Measurements from ENCODE around the gene CCDC122. TPM values are rescaled to one million over a fixed set of nuclear protein-coding genes. Genes with fewer than 3 reads are reported as not detected.

Gene CCDC122
- total and polyA plus RNA-seq, 2 experiments from 2014 or later, result 4.1 to 7.6 TPM

GRCh38 chr13:43787997-43788396 lies 91.5 kb downstream of the CCDC122 start:
- H3K4me2 ChIP-seq (ENCODE audit: unreplicated experiment), result peak overlapping the region; percentile 68
- no peaks in the 10 kb centered on the region for H4K20me1 ChIP-seq (ENCODE audit: insufficient read depth)
- TF ChIP-seq EZH2 (IDR thresholded peaks at IDR 0.05; ENCODE audit: insufficient read depth, poor library complexity, severe bottlenecking) (no peak), EZH2phosphoT487 (IDR thresholded peaks at IDR 0.05; ENCODE audit: insufficient read depth, low read depth) (no peak)
- H3K4me1 ChIP-seq (ENCODE audit: insufficient read depth), result peaks cover 9% of the 10 kb centered on the region
- WGBS, 2 experiments (ENCODE audit: low coverage in 1 of 2, low lambda C conversion rate in 2 of 2, missing lambda C conversion rate in 2 of 2), result 30 to 46% methylated on average over 2 of the region's 2 CpGs
- peak overlapping the region; percentile 85; the same call in 1 of the 2 replicates for H2AFZ ChIP-seq
- peak; percentile 72 for DNase-seq
- no peak overlapping the region for H3K27ac ChIP-seq
- in situ Hi-C loops (cut with MboI), result loop anchor here (25.0 kb wide), 2 partner anchors 476 to 701 kb away; no protein-coding TSS in a partner anchor
- no peaks in the 10 kb centered on the region for H3K79me2 ChIP-seq (ENCODE audit: insufficient read depth)
- H3K9me2 ChIP-seq (ENCODE audit: insufficient read depth), result no peaks in the 10 kb centered on the region
- H3F3A ChIP-seq (ENCODE audit: insufficient read depth), result peaks cover 26% of the 10 kb centered on the region
- no peaks in the 10 kb centered on the region for H3K36me3 ChIP-seq (ENCODE audit: low read depth)
- H3K4me3 ChIP-seq, result peak overlapping the region; percentile 74
- H3K9ac ChIP-seq, result peak overlapping the region; percentile 62; the same call in 1 of the 2 replicates
- no peaks in the 10 kb centered on the region for H3K27me3 ChIP-seq (replicated peaks; ENCODE audit: insufficient read depth)
- no peaks in the 10 kb centered on the region for H3K9me3 ChIP-seq (ENCODE audit: low read depth)

DNA sequence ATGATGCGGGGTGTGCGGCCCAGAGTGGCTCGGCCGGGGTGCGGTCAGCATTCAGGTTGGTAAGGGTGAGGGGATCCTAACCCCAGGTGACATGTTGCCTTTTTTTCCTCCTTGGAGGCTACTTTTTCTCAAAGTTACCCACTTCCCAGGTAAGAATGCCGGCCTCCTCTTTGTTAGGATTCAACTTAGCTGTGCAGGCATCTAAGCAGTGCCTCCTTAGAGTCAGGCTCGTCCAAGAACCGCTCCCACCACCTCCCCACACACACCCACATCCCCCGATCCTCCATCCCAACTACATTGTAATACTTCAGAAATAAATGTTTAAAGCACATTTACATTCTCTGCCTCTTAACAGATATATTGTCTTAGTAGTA lies 92.0 kb downstream of the CCDC122 start:
- in situ Hi-C loops (cut with MboI), result loop anchor here (25.0 kb wide), 2 partner anchors 475 to 700 kb away; no protein-coding TSS in a partner anchor
- H3K9ac ChIP-seq, result peak overlapping the region; percentile 62
- H3K79me2 ChIP-seq (ENCODE audit: insufficient read depth), result no peaks in the 10 kb centered on the region
- H2AFZ ChIP-seq, result peak overlapping the region; percentile 85
- no peaks in the 10 kb centered on the region for H3K36me3 ChIP-seq (ENCODE audit: low read depth)
- peak; percentile 9 for DNase-seq
- H3K27me3 ChIP-seq (replicated peaks; ENCODE audit: insufficient read depth), result no peaks in the 10 kb centered on the region
- TF ChIP-seq EZH2phosphoT487 (IDR thresholded peaks at IDR 0.05; ENCODE audit: insufficient read depth, low read depth) (no peak), EZH2 (IDR thresholded peaks at IDR 0.05; ENCODE audit: insufficient read depth, poor library complexity, severe bottlenecking) (no peak)
- peaks cover 21% of the 10 kb centered on the region for H3F3A ChIP-seq (ENCODE audit: insufficient read depth)
- no peaks in the 10 kb centered on the region for H3K9me2 ChIP-seq (ENCODE audit: insufficient read depth)
- no peaks in the 10 kb centered on the region for H3K9me3 ChIP-seq (ENCODE audit: low read depth)
- WGBS, 2 experiments (ENCODE audit: low coverage in 1 of 2, low lambda C conversion rate in 2 of 2, missing lambda C conversion rate in 2 of 2), result 17 to 22% methylated on average over 9 of the region's 9 CpGs
- H3K27ac ChIP-seq, result no peak overlapping the region
- H3K4me2 ChIP-seq (ENCODE audit: unreplicated experiment), result peak overlapping the region; percentile 68
- H4K20me1 ChIP-seq (ENCODE audit: insufficient read depth), result no peaks in the 10 kb centered on the region
- H3K4me3 ChIP-seq, result peak overlapping the region; percentile 74
- H3K4me1 ChIP-seq (ENCODE audit: insufficient read depth), result peaks cover 4% of the 10 kb centered on the region

DNA sequence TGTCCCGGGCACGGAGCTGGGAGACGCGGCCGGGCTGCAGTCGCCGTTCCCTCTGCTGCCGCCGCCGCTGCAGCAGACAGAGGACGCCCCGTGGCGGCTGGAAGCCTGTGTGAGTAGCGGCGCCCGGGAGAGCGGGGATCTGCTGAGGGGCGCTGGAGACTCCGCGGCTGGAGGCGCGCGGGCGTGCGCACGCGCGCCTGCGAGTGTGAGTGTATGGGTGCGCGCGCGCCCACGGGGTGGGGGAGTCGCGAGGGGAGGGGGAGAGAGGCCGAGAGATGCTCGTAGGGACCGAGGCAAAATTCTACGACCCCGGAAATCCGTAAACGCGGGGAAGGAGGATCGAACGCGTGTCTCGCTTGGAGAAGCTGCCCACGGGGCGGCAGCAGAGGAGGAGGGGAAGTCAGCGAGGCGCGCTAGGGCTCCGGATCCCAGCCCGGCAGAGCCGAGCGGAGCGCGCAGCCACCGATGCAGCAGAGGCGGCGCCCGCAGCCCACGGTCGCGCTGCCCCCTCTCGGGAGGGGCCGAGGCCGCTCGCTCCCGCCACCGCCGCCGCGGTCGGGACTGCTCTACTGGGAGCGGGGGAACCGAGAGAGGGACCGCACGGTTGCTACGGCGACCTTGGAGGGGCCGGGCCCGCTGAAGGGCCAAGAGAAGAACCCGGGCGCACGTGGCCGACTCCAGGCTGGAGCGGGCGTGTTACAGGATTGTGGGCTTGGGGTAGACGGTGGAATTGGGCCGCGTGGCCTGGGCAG lies 92.6 kb downstream of the CCDC122 start, which contains the start of gene ENOX1:
Gene ENOX1, minus strand, starts transcription at position 207 of the 752 bp plus-strand sequence.
- 2 to 3% methylated on average over 46 to 92 of the region's 93 CpGs for WGBS, 2 experiments (ENCODE audit: low coverage in 1 of 2, low lambda C conversion rate in 2 of 2, missing lambda C conversion rate in 2 of 2)
- Histone ChIP-seq H3K27ac (no peak within 1 kb of the TSS), H3K9me3 (ENCODE audit: low read depth) (no peaks in the 10 kb centered on the region)

GRCh38 chr13:43786472-43786765 lies 93.1 kb downstream of the CCDC122 start:
- peak overlapping the region; percentile 74 for H3K4me3 ChIP-seq
- peaks cover 19% of the 10 kb centered on the region; the same call in 1 of the 2 replicates for H3F3A ChIP-seq (ENCODE audit: insufficient read depth)
- no peak overlapping the region for H3K27ac ChIP-seq
- H4K20me1 ChIP-seq (ENCODE audit: insufficient read depth), result no peaks in the 10 kb centered on the region
- in situ Hi-C loops (cut with MboI), result loop anchor here (25.0 kb wide), 2 partner anchors 474 to 699 kb away; no protein-coding TSS in a partner anchor
- H3K36me3 ChIP-seq (ENCODE audit: low read depth), result no peaks in the 10 kb centered on the region
- no peaks in the 10 kb centered on the region for H3K9me3 ChIP-seq (ENCODE audit: low read depth)
- no peaks in the 10 kb centered on the region for H3K9me2 ChIP-seq (ENCODE audit: insufficient read depth)
- no peak for DNase-seq
- TF ChIP-seq EZH2phosphoT487 (IDR thresholded peaks at IDR 0.05; ENCODE audit: insufficient read depth, low read depth) (no peak), EZH2 (IDR thresholded peaks at IDR 0.05; ENCODE audit: insufficient read depth, poor library complexity, severe bottlenecking) (no peak)
- H3K27me3 ChIP-seq (replicated peaks; ENCODE audit: insufficient read depth), result no peaks in the 10 kb centered on the region
- H3K4me2 ChIP-seq (ENCODE audit: unreplicated experiment), result peak overlapping the region; percentile 68
- H3K79me2 ChIP-seq (ENCODE audit: insufficient read depth), result no peaks in the 10 kb centered on the region
- 1 to 2% methylated on average over 24 to 28 of the region's 28 CpGs for WGBS, 2 experiments (ENCODE audit: low coverage in 1 of 2, low lambda C conversion rate in 2 of 2, missing lambda C conversion rate in 2 of 2)
- H3K4me1 ChIP-seq (ENCODE audit: insufficient read depth), result no peaks in the 10 kb centered on the region
- peak overlapping the region; percentile 85 for H2AFZ ChIP-seq
- H3K9ac ChIP-seq, result peak overlapping the region; percentile 62; the same call in 1 of the 2 replicates

More for the DNA sequence above, 92.6 kb downstream of the CCDC122 start, which contains the start of gene ENOX1:
- Histone ChIP-seq H3K4me3 (peak within 1 kb of the TSS; percentile 74), H3K79me2 (ENCODE audit: insufficient read depth) (no peaks in the 10 kb centered on the region), H3K36me3 (ENCODE audit: low read depth) (no peaks in the 10 kb centered on the region), H3K4me1 (ENCODE audit: insufficient read depth) (no peaks in the 10 kb centered on the region), H3K4me2 (ENCODE audit: unreplicated experiment) (peak within 1 kb of the TSS; percentile 68), H2AFZ (peak within 1 kb of the TSS; percentile 85), H3K9ac (peak within 1 kb of the TSS; percentile 62), H4K20me1 (ENCODE audit: insufficient read depth) (no peaks in the 10 kb centered on the region), H3F3A (ENCODE audit: insufficient read depth) (peaks cover 19% of the 10 kb centered on the region; the same call in 1 of the 2 replicates), H3K9me2 (ENCODE audit: insufficient read depth) (no peaks in the 10 kb centered on the region), H3K27me3 (replicated peaks; ENCODE audit: insufficient read depth) (no peaks in the 10 kb centered on the region)
- in situ Hi-C loops (cut with MboI), result loop anchor here (25.0 kb wide), 2 partner anchors 475 to 700 kb away; no protein-coding TSS in a partner anchor
- peak; percentile 84 for DNase-seq
- TF ChIP-seq EZH2phosphoT487 (IDR thresholded peaks at IDR 0.05; ENCODE audit: insufficient read depth, low read depth), result no peak

Small RNAs within 50 kb of the gene (small RNA-seq; reads per million reads assigned to genes)
- not detected for gene AL162713.1 (ENCODE audit: low read depth, low replicate concordance)

Other genes with a start within 250 kb of the CCDC122 start
- 1.8 and 2.7 TPM in 2 replicates for gene ENOX1, start 92.8 kb downstream of the CCDC122 start, total RNA-seq (2014; rRNA removed; shearing (Covaris generic))
- 2.4 and 3.2 TPM in 2 replicates for gene ENOX1, start 92.8 kb downstream of the CCDC122 start, polyA plus RNA-seq (2016; fragmentation: Nextera tagmentation; extraction: Ambion mirVana)
- gene LACC1, start 164 bp upstream of the CCDC122 start, total RNA-seq (2014; rRNA removed; shearing (Covaris generic)), result 8.2 and 21.2 TPM in 2 replicates
- gene LACC1, start 164 bp upstream of the CCDC122 start, polyA plus RNA-seq (2016; fragmentation: Nextera tagmentation; extraction: Ambion mirVana), result 6.4 TPM in 2 replicates